ENCODE measurements around the gene DNAH2.
A peak's percentile ranks its signal among the peaks of the same experiment; 100 is the strongest.

- TF ChIP-seq, protein P1, sequence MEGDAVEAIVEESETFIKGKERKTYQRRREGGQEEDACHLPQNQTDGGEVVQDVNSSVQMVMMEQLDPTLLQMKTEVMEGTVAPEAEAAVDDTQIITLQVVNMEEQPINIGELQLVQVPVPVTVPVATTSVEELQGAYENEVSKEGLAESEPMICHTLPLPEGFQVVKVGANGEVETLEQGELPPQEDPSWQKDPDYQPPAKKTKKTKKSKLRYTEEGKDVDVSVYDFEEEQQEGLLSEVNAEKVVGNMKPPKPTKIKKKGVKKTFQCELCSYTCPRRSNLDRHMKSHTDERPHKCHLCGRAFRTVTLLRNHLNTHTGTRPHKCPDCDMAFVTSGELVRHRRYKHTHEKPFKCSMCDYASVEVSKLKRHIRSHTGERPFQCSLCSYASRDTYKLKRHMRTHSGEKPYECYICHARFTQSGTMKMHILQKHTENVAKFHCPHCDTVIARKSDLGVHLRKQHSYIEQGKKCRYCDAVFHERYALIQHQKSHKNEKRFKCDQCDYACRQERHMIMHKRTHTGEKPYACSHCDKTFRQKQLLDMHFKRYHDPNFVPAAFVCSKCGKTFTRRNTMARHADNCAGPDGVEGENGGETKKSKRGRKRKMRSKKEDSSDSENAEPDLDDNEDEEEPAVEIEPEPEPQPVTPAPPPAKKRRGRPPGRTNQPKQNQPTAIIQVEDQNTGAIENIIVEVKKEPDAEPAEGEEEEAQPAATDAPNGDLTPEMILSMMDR (conservative IDR thresholded peaks at IDR 0.05; ENCODE audit: low read depth, low read length), result no peak
- TF ChIP-seq SMC3 (IDR thresholded peaks at IDR 0.05; ENCODE audit: low read depth, low read length) (no peak), ELK1 (IDR thresholded peaks at IDR 0.05; ENCODE audit: borderline replicate concordance, low read depth, low read length) (no peak), MAFK (IDR thresholded peaks at IDR 0.05; ENCODE audit: low read depth, low read length) (no peak), RAD21 (IDR thresholded peaks at IDR 0.05; ENCODE audit: low read length) (no peak), NFE2L2 (IDR thresholded peaks at IDR 0.05; ENCODE audit: low read depth, low read length) (no peak), RFX5 (IDR thresholded peaks at IDR 0.05; ENCODE audit: low read depth, low read length) (no peak), POLR2A (IDR thresholded peaks at IDR 0.05; ENCODE audit: low read depth, low read length) (peak; percentile 94)
These were observed 31.1 kb upstream of the DNAH2 start for GRCh38 chr17:7686222-7687071.
